GM20431 (cell line): ENCODE results near the gene ACBD5.
"Not testable (repeated sequence)": the region's sequence is repeated elsewhere in the genome, so short reads cannot be mapped to it uniquely, and the experiment has no call there.

Source experiments
- in situ Hi-C: fragments of 300-500 bp; cut with MseI, MboI; formaldehyde crosslinking; loops from one replicate; pipeline ENCODE4 v1.15.0; 2020; ENCODE audit warnings: low sequenced_read_pairs; ENCODE audit not compliant: unreplicated experiment

The ACBD5 gene

GRCh38 chr10:27240212-27241009 lies at the start of gene ACBD5:
Gene ACBD5 (minus strand): TSS chr10:27240797. CDS start chr10:27240688, 109 bp downstream.
- in situ Hi-C loops, result loop anchor here (25.0 kb wide), 1 partner anchor 122 kb away; no protein-coding TSS in a partner anchor

DNA sequence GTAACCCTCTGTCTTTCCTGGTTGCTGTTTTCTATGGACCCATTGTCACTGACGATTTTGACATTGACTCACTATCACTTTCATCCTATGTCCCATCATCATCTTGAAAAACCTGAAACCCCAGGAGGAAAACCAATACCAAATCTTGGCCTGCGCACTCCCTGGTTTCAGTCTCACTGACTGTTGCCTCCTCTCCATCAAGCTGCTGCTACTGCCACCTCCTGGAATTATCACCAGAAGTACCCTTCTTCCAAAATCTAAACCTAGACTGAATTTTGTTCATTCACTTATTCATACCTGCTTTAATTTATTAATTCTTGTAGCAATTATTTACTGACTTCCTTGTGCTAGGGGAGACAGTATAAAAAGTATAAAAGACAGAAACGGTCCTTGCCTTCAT lies 44.5 kb upstream of the ACBD5 start:
- in situ Hi-C loops, result no loop called here

DNA sequence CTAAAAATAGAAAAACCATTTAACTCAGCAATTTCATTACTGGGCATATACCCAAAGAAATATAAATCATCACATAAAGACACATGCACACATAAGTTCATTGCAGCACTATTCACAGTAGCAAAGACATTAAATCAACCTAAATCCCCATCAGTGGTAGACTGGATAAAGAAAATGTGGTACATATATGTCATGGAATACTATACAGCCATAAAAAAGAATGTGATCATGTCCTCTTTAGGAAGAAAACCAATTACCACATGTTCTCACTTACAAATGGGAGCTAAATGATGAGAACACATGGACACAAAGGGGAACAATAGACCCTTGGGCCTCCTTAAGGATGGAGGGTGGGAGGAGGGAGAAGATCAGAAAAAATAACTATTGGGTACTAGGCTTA lies 36.0 kb upstream of the ACBD5 start:
- in situ Hi-C loops, result no loop called here

DNA sequence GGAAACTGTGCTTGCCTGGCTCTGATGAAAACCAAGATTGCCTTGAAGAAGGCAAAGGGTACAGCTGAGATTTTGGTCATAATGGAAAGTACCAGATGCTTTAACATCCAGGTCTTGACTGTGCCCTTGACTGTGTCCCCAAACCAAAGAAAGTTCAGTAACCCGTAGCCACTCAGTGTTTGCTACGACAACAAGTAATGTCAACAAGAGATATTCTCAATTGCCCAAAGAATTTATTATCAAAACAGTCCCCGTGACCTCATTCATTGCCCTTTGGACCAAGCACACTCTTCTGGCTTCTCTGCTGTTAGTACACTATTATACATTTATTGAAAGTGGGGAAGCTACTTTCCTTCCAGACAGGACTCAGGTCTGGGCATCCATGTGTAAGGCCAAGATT lies 25.4 kb upstream of the ACBD5 start:
- in situ Hi-C loops, result not testable (repeated sequence)

- in situ Hi-C loops, result not testable (repeated sequence)
These were observed 22.2 kb upstream of the ACBD5 start for GRCh38 chr10:27262788-27263187.

DNA sequence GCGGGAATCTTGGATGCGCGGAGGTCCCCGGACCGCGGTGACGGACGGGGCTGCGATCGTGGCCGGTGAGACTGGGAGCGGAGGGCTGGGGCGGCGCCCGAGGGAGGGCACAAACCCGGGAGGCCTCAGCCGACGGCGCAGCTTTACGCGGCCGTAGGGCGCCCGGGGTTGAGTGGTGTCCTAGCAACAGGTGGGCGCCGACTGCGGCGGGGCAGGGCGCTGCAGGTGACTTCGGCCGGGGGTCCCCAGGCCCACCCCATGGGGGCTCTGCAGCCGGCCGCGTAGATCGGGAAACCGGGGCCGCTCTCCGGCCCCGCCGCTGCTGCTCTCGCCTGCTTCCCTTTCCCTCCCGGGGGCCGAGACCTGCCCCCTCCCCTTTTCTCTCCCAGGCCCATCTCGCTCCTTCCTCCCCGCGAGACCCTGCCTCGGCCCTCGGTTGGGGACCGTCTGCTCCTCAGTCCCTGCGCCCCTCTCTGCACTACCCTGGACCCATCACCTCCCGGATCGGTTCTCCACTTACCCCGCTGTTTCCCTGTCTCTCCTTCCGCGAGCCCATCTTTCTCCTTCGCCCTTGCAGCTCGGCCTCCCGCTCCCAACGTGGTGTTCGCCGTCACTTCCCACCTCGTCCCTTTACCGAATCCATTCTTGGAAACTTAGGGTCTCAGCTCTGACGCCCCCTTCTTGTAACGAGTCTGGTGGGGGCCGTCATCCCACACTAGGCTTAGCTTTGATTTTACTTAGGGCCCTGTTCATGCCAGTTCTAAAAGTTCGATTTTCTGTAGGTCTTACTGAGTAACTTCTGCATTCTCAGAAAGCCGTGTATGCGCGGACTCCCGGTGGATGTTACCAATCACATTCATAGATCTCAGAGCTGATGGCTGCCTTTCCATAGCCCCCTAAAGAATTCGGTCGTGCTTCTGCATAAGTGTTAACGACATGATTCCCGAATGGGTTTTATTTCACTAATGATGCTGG lies 18.5 kb upstream of the ACBD5 start:
- in situ Hi-C loops, result no loop called here

- in situ Hi-C loops, result no loop called here
These were observed 17.9 kb upstream of the ACBD5 start for GRCh38 chr10:27258492-27258837.

GRCh38 chr10:27256299-27257189 lies 15.9 kb upstream of the ACBD5 start:
- in situ Hi-C loops, result no loop called here

- in situ Hi-C loops, result no loop called here
These were observed 13.0 kb upstream of the ACBD5 start for GRCh38 chr10:27253576-27253975.

- in situ Hi-C loops, result no loop called here
These were observed 11.8 kb upstream of the ACBD5 start for GRCh38 chr10:27252267-27253000.

- in situ Hi-C loops, result no loop called here
These were observed 11.0 kb upstream of the ACBD5 start for GRCh38 chr10:27251554-27251953.

GRCh38 chr10:27248215-27248614 lies 7.6 kb upstream of the ACBD5 start:
- in situ Hi-C loops, result loop anchor here (25.0 kb wide), 1 partner anchor 114 kb away; no protein-coding TSS in a partner anchor

GRCh38 chr10:27247441-27247840 lies 6.8 kb upstream of the ACBD5 start:
- in situ Hi-C loops, result loop anchor here (25.0 kb wide), 1 partner anchor 115 kb away; no protein-coding TSS in a partner anchor

DNA sequence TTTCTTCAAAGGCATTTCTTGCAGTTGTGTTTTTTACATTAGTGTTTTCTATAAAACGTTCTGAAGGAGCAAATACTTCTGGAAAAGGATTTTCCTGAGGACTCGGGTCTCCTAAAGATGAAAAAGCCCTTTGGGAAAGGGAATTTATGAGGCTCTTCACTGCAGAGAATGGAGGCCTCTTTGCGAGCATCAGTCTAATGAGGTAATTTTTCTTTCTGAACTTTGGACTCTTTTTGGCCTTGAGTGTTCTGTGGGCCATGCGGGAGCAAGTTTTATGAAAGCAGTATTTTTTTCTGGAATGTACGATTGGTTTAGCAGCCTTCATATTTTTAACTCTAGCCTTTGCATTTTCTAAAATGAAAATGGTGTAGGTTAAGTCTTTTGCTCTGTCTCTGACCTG lies 6.4 kb upstream of the ACBD5 start:
- in situ Hi-C loops, result loop anchor here (25.0 kb wide), 1 partner anchor 115 kb away; no protein-coding TSS in a partner anchor

DNA sequence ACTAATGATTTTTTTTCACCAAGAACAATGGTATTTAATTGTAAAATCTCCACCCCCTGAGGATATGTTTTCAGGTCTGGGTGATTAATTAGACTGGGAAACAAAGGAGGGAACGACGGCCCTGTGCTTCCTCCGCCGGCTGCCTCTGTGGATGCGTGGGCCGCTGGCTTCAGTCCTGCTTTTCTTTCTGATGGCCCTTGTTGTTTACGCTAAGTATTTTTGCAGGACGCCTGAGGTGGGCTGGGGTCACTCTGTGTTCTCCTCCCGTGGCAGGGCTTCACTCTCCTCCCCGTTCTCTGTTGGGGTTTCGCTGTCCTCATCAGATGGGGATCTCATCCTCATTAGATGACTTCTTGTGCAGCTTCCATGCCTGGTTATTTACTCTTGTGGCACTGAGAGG lies 5.2 kb upstream of the ACBD5 start:
- in situ Hi-C loops, result loop anchor here (25.0 kb wide), 1 partner anchor 116 kb away; no protein-coding TSS in a partner anchor

DNA sequence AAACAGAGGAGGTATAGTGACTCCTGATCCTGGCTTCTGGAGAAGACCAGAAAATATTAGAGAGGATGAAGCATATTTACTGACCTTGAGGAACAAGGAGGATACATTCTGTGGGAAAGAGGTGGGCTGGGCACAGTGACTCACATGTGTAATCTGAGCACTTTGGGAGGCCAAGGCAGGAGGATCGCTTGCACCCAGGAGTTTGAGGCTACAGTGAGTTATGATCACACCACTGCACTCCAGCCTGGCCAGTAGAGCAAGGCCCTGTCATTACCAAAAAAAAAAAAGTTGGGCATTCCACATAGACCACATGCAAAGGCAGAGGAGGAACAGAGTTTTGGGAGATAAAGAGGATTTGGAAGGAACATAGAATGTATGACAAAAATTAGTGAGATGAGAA lies 4.4 kb upstream of the ACBD5 start:
- in situ Hi-C loops, result loop anchor here (25.0 kb wide), 1 partner anchor 117 kb away; no protein-coding TSS in a partner anchor

DNA sequence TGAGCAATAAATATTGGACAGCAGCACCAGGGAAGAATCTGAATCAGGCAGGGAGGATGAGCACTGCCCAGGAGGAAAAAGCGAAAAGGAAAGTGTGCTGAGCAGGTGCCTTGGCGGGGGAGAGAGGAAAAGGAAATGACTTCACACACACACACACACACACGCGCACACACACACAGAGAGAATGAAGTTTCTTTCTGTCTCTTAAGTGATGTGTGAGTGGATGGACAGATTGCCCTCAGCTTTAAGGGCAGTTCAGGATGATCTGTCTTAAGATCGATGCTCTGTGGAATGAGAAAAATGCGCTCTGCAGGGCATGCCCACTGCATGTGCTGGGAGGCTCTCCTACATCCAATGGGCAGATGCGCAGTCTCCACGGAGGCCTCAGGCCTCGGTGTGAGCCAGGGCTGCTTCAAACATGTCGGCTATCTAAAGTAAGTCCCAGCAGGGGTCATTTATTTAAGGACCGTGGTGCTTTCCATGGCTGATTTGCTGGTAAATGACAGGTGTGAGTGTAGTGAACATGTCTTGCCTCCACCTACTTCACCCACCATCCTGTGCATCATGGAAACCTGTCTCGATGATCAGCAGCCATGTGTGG lies 2.5 kb upstream of the ACBD5 start:
- in situ Hi-C loops, result loop anchor here (25.0 kb wide), 1 partner anchor 119 kb away; no protein-coding TSS in a partner anchor

DNA sequence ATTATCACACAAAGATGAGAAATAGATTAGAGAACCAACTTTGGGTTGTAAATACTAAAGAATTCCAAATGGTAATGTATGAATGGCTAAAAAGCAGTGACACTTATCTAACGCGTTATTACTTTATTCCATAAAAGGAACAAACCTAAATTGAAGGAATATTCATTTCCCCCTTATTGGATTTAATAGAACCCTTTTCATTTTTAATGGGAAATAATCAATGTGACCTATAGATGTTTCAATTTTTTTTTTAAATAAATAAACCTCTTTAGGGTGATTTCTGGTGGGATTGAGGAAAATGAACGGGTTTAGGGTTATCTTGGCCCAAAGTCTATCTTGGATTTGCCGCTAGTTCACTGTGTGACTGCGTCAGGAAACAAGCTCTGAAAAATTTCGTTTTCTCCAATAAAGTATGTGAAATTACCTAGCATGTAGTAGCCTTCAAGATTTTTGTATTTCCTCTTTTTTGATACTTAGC lies 1.9 kb upstream of the ACBD5 start:
- in situ Hi-C loops, result loop anchor here (25.0 kb wide), 1 partner anchor 120 kb away; no protein-coding TSS in a partner anchor
